GDM1 (cell line): ENCODE results near the gene ARHGEF10L.
"Not testable (repeated sequence)": the region's sequence is repeated elsewhere in the genome, so short reads cannot be mapped to it uniquely, and the experiment has no call there.

ENCODE experiments used
- DNase-seq: peaks from one replicate; lab custom pipeline; 2025; lab: John Stamatoyannopoulos, UW

ARHGEF10L gene

GRCh38 chr1:17610713-17611112 is 71.2 kb downstream of the ARHGEF10L start:
- no peak for DNase-seq

DNA sequence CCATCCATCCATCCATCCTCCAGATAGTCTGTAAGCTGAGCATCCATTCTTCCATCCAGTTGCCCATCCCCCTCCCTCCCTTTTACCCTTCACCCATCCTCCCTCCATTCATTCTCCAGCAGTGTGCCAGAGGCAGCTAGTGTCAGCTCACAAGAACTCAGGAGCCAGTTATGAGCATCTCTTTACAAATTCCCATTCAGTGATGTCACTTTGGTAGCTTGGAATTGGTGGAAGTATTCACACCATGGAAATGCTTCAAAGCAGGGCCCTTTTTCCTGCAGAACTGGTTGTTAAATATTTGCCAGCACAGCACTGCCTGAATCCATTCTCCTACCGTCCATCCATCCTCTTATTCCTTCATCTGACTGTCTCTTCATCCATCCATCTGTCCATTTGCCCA is 72.5 kb downstream of the ARHGEF10L start:
- DNase-seq, result no peak

DNA sequence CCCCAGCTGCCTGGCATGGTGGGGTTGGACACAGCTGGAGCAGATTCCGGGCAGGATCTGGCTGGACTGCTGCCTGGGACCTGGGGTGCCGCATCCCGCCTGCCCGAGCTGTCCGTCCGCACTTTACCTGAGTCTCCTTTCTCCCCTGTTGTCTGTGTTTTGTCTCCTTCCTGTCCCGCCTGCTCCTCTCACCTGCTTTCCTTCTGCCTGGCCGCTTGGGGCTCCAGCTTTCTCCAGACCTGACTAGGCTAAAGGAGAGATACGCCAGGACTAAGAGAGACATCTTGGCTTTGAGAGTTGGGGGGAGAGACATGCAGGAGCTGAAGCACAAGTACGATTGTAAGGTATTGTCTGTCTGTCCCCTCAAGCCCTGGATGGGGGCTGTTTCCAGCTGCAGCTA is 73.3 kb downstream of the ARHGEF10L start:
- DNase-seq, result no peak

DNA sequence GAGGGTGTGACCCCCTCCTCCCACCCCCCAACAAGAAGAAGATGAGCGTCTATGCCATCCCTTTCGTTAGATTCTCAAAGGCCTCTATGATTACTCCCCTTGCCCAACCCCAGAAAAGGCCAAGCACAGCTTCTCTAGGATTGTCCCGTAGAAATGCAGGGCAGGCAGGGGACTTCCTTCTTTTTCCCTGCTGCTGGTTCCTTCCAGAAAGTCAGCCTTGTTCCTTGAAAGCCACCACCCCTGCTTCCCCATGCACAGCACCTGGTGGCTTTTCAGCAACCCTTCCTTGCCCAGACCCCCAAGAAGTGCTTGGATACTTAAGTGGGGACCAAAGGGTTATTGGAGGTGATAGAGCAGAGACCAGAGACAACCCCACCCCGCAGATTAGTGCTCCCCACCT is 75.1 kb downstream of the ARHGEF10L start:
- DNase-seq, result no peak

DNA sequence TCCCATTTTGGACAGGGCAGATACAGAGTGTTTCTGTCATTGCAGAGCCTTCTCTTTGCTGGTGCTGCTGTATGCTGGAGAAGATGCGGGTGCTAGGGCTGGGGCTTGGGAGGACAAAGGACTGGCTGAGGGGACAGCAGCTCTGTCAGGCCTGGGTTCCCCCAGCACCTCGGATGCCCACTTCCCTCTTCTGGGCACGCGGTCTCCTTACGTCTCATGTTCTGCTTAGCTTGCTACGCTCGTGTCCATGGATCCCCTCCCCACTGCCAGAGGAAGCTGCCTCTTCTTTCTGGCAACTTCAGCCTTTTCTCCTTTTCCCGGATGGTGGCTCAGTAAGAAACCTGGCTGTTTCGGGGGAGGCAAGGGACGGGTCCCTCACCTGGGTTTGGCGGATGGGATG is 75.7 kb downstream of the ARHGEF10L start:
- DNase-seq, result no peak

- no peak for DNase-seq
Measured at GRCh38 chr1:17615959-17616358, 76.5 kb downstream of the ARHGEF10L start.

DNA sequence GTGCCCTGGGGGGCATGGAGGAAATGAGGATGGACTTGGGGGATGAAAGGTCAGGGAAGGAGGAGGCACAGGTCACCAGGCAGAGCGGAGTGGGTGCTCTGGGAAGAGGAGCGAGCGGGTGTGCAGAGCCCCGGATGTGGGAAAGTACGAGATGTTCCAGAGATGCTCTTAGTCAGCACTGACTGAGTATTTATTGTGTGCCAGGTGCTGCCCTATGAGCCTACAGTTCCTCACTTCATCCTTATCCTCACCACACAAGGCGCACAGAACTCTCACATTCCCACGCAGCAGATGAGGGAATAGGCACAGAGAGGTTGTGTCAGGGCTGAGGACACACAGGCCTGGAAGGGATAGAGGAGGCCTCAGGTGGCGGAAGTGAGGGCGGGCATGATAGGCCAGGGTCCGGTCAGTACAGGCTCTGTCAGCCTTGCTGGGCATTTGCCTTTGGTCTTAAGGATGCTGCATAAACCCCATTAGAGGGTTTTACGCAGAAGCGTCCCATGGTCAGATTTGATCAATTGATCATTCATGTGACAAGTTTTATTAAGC is 77.3 kb downstream of the ARHGEF10L start:
- DNase-seq, result no peak

- DNase-seq, result no peak
Measured at GRCh38 chr1:17617787-17618557, 78.5 kb downstream of the ARHGEF10L start.

DNA sequence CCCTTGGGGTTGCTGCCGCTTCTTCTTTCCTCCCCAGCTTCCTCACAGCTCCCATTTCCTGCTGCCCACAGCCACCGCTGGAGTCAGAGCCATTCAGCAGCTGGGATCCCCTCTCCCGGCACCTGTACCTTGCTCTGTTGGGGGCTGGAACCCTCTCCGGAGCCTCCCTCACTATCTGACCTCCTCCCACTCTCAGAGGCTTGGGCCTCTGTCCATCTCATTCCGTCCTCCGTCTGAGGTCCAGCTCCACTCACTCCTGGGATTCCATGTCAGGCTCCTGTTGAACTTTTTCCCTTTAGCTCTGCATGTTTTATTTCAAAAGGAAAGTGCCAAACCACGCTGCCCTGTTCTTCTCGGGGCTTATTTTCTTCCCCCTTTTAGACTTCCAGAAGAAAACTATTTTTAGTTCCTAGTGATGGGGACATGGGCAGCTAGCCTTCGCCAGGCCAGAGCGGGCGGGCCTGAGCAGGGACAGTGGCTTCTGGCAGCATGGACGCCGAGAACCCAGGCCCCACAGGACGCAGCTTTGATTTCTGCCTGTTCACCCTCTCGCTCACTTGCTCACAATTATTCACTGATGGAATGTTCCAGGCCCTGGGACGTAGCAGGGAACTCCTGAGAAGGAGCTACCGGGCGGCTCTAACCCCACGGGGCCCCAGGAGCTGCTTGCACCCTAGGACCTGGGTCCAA is 79.2 kb downstream of the ARHGEF10L start:
- no peak for DNase-seq

- DNase-seq, result no peak
Measured at GRCh38 chr1:17620448-17620847, 81.0 kb downstream of the ARHGEF10L start.

DNA sequence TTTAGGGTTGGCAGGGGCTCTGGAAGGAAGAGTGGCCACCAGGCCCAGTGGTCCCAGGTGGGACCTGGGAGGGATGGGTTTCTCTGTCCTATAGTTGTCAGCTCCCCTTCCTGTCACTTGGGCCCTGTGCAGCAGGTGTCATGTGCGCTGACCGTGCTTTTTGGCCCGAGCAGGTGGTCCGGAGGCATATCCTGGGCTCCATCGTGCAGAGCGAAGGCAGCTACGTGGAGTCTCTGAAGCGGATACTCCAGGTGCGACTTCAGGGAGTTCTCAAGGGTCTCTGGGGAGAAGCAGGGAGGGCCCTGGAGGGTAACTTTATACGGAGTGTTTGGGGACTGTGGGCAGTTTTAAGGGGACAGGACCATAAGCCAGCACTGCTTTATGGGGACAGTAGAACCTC is 82.2 kb downstream of the ARHGEF10L start:
- no peak for DNase-seq

DNA sequence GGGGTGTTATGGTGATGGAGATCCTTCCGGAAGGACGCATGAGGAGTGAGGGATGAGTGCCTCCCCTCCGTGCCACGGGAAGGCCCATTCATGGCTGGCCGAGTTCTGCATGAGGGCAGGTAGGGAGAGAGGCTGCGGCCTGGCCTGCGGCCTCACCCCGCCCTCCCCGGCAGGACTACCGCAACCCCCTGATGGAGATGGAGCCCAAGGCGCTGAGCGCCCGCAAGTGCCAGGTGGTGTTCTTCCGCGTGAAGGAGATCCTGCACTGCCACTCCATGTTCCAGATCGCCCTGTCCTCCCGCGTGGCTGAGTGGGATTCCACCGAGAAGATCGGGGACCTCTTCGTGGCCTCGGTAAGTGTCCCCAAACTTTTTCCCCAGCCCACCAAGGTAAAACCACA is 83.3 kb downstream of the ARHGEF10L start:
- DNase-seq, result no peak

GRCh38 chr1:17624611-17625233 is 85.2 kb downstream of the ARHGEF10L start:
- DNase-seq, result no peak

DNA sequence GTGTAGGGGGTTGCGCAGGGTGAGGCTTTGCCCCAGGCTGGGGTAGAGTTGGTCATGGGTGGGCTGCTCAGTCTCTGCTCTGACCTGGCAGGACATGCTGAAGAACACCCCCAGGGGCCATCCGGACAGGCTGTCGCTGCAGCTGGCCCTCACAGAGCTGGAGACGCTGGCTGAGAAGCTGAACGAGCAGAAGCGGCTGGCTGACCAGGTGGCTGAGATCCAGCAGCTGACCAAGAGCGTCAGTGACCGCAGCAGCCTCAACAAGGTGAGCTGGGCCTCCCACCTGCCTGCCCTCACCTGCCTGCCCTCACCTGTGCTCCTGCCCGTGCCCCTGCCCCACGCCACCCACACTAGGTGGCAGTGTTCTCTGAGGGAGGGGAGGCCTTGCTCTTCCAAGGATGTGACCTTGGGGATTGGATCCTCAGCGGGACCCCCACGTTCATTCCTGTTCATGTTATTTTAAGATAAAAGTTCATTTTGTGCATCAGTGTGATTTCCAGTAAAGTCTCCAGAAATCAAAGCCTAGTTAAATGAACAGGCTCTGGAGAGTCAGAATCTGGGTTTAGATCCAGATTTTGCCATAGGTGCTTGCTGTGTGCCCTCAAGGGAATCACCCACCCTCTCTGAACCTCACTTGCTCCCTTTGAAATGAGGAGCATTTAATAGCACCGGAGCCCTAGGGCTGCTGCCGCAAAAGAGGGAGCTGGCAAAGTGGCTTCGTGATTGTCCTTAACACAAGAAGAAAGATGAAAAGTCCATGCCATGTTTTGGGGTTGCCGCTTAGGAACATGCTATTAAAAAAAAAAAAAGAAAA is 87.9 kb downstream of the ARHGEF10L start:
- no peak for DNase-seq

- not testable (repeated sequence) for DNase-seq
Measured at GRCh38 chr1:17629046-17629445, 89.5 kb downstream of the ARHGEF10L start.

DNA sequence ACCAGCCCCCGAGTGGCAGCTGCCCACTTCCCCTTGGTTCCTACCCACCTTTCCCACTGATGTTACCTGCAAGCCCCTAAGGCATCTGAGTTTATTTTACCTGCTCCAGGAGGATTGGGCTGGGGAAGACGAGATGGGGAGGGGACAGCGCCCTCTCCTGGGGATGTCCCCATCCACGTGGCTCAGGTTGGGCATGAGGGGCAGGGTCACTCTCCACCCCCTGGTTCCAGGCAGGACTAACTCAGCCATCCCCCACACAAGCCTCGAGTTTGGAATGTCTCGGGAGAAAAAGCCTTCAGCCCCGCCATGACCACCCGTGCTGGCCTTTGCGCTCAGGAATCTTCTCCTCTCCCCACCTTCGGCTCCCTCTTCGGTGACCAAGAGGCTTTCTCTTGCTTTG is 90.0 kb downstream of the ARHGEF10L start:
- no peak for DNase-seq

DNA sequence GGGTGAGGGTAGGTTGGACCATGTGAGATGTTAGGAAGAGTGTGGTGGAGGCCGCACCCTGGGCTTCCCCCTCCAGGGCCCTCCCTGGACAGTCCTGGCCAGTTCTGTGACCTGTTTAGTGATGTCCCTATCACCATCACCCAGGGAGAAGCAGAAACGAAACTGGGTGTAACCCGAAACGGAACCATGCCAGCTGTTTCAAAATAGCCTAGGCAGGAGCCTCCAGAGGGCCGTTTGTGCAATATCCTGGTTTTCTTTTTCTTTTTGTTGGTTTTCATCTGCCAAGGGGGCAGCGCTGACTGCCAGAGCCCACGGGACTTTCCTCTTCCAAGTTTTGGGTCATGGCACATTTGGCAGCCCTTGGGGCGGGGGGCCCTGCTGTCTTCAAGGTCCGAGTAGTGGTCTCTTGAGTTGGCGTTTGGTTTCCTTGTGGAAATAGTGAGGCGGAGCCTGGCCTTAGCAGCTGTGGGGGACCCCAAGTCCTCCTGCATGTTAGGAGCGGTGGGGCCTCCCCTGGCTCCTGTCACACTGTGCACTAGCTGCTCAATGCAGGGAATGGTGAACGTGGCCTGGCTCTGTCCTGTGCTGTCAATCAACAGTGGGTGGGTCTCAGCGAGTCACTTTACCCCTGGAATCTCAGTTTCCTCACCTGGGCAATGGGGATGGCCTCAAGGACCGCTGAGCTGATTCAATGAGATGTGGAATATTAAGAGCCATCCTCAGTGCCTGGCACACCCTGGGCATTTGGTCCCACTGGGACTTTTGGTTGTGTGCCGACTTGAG is 90.7 kb downstream of the ARHGEF10L start:
- no peak for DNase-seq

DNA sequence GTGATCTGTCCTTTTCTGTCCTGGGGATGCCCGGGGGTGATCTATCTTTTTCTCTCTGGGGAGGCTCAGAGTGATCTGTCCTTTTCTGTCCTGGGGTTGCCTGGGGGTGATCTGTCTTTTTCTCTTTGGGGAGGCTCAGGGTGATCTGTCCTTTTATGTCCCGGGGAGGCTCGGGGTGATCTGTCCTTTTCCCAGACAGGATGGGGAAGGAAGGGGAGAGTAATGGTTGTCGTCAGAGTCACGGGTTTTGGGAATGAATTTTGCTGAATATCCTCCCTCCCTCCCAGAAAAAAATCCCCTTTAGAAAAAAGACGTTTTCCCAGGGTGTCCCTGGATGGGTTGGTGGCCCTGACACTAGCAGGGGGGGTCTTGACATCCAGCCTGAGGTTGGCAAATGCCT is 91.5 kb downstream of the ARHGEF10L start:
- DNase-seq, result no peak

- no peak for DNase-seq
Measured at GRCh38 chr1:17631410-17631809, 91.9 kb downstream of the ARHGEF10L start.

GRCh38 chr1:17632106-17632505 is 92.6 kb downstream of the ARHGEF10L start:
- DNase-seq, result no peak

DNA sequence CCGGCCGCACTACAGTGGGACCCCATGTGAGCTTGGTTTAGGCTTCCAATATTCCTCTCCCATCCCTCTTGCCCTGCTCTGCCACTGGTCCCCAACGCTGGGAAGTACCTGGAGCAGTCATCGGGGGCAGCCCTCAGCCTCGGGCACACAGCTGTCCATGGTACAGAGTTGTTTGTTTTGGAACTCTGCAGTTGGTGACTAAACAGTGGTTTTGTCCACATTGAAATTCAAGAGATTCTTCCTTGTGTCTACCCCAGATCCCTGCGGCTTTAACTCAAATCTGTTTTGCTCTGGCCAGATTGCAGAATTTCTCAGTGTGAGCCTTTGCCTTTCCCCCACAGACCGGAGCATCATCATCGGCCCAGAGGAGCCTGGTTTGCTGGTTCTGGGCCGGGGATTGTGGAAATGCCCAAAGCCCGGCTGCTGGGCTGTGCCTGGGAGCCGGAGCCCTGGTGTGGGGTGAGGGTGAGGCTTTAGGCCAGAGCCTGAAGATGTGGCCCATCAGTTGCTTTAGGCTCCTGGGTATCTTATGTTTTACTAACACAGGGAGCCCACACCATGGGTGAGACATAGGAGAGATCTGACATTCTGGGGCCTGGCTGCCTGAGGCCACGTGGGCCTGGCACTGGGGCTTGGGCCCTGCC is 93.2 kb downstream of the ARHGEF10L start:
- no peak for DNase-seq
